Prostate gland (tissue), 2 donors: ENCODE measurements around the gene FADS2. TPM values are rescaled to one million over a fixed set of nuclear protein-coding genes. Genes with fewer than 3 reads are reported as not detected.

Source experiments
- DNase-seq: peaks from one replicate; pipeline ENCODE4 v3.0.0-alpha.2; 2019; ENCODE audit warnings: low spot score
- H3K27ac ChIP-seq, 2 donors: fragments of 200-600 bp; sonication (generic); 2 replicates each; pipeline ENCODE4 v1.5.1; 2017 to 2019
- H3K27me3 ChIP-seq: fragments of 200-600 bp; sonication (generic); replicated peaks from 2 replicates; pipeline ENCODE4 v1.5.1; 2019; ENCODE audit not compliant: insufficient read depth
- H3K36me3 ChIP-seq, 2 donors: fragments of 200-600 bp; sonication (generic); 1 replicate in 1 of 2; 2 replicates in 1 of 2; pipeline versions ENCODE4 v1.5.1 to v1.8.1; 2017 to 2019
- H3K4me1 ChIP-seq: fragments of 200-600 bp; sonication (generic); replicated peaks from 2 replicates; pipeline ENCODE4 v1.5.1; 2019
- H3K4me3 ChIP-seq, 2 donors: fragments of 200-600 bp; sonication (generic); 2 replicates each; pipeline ENCODE4 v1.5.1; 2017 to 2019
- H3K9me3 ChIP-seq: fragments of 200-600 bp; sonication (generic); 2 replicates; pipeline ENCODE4 v1.5.1; 2017
- CTCF ChIP-seq, 4 experiments: fragments of 200-600 bp in 2 of 4; fragments of 450-650 bp in 2 of 4; sonication (generic) in 2 of 4; IDR thresholded peaks; 1 replicate in 3 of 4; 2 replicates in 1 of 4; pipeline ENCODE4 v1.5.1; 2016 to 2019; ENCODE audit warnings: antibody characterized with exemption in 4 of 4, mild to moderate bottlenecking in 2 of 4, moderate library complexity in 2 of 4
- POLR2A ChIP-seq: fragments of 450-650 bp; IDR thresholded peaks from one replicate; pipeline ENCODE4 v1.6.1; 2016; ENCODE audit warnings: antibody characterized with exemption, mild to moderate bottlenecking
- POLR2AphosphoS5 ChIP-seq: sonication (generic); formaldehyde crosslinking; IDR thresholded peaks from one replicate; pipeline ENCODE4 v1.6.1; 2017; ENCODE audit warnings: antibody characterized with exemption
- WGBS: methylation state at CpG from one replicate; pipeline ENCODE4 v1.1.5; 2018; 5-methylcytosine and 5-hydroxymethylcytosine counted together
- intact Hi-C: fragments of 100-400 bp; cut with DNase I; formaldehyde crosslinking; loops from one replicate; pipeline ENCODE4 v1.14.2; 2022
- total RNA-seq, 2 donors: library from RNA; depleted of rRNA; stranded (reverse); fragments of >200 nt; gene quantifications; one replicate each; pipeline ENCODE4 v1.1.0, GENCODE V29; 2016

The FADS2 gene
- total RNA-seq, 2 donors from 2014 or later, result 67.5 to 213 TPM

- peak overlapping the region; percentile 87 to 94 for H3K27ac ChIP-seq
- H3K4me1 ChIP-seq, result no peaks in the 10 kb centered on the region
- no peaks in the 10 kb centered on the region for H3K9me3 ChIP-seq
- H3K4me3 ChIP-seq, result peak overlapping the region; percentile 60 to 66
- no peaks in the 10 kb centered on the region for H3K36me3 ChIP-seq
- TF ChIP-seq CTCF (IDR thresholded peaks at IDR 0.05) (peak in 2 of 4 experiments; percentile 7 to 22), POLR2AphosphoS5 (peak; percentile 90), POLR2A (peak; percentile 87)
- 2% methylated on average over 56 of the region's 66 CpGs for WGBS
- peak; percentile 82 for DNase-seq
- no peaks in the 10 kb centered on the region for H3K27me3 ChIP-seq
- intact Hi-C loops, result loop anchor here (5.0 kb wide), 2 partner anchors 72 to 157 kb away; no protein-coding TSS in a partner anchor
Observed at GRCh38 chr11:61814958-61815789, 12.9 kb upstream of the FADS2 start.

GRCh38 chr11:61815790-61816735 lies 12.0 kb upstream of the FADS2 start:
- Histone ChIP-seq H3K4me3 (peak overlapping the region; percentile 60 to 66), H3K9me3 (no peaks in the 10 kb centered on the region), H3K4me1 (no peaks in the 10 kb centered on the region), H3K36me3 (no peaks in the 10 kb centered on the region), H3K27me3 (no peaks in the 10 kb centered on the region), H3K27ac (peak overlapping the region; percentile 87 to 94)
- peak; percentile 33 for DNase-seq
- WGBS, result under 1% methylated on average over 51 of the region's 69 CpGs
- peak; percentile 6 for TF ChIP-seq POLR2AphosphoS5
- no peak for TF ChIP-seq POLR2A
- intact Hi-C loops, result loop anchor here (5.0 kb wide), 2 partner anchors 71 to 156 kb away; no protein-coding TSS in a partner anchor

GRCh38 chr11:61816736-61817455 lies 11.2 kb upstream of the FADS2 start, which contains the start of gene FADS1:
FADS1 (minus strand) TSS chr11:61817003; CDS start chr11:61816929, 74 bp downstream.
- no peaks in the 10 kb centered on the region for H3K4me1 ChIP-seq
- H3K4me3 ChIP-seq, result peak within 1 kb of the TSS; percentile 60 to 66
- TF ChIP-seq CTCF (IDR thresholded peaks at IDR 0.05), result peak; percentile 22 to 67 (median 54)
- no peak for TF ChIP-seq POLR2A
- peak; percentile 63 for TF ChIP-seq POLR2AphosphoS5
- peak; percentile 64 for DNase-seq
- intact Hi-C loops, result loop anchor here (5.0 kb wide), 2 partner anchors 70 to 155 kb away; no protein-coding TSS in a partner anchor
- H3K9me3 ChIP-seq, result no peaks in the 10 kb centered on the region
- H3K27me3 ChIP-seq, result no peaks in the 10 kb centered on the region
- no peaks in the 10 kb centered on the region for H3K36me3 ChIP-seq
- H3K27ac ChIP-seq, result peak within 1 kb of the TSS; percentile 87 to 94
- under 1% methylated on average over 46 of the region's 73 CpGs for WGBS

GRCh38 chr11:61817471-61818202 lies 10.5 kb upstream of the FADS2 start:
- TF ChIP-seq POLR2A (no peak), POLR2AphosphoS5 (no peak)
- WGBS, result 70% methylated on average over 6 of the region's 6 CpGs

GRCh38 chr11:61820174-61820573 lies 7.9 kb upstream of the FADS2 start:
- WGBS, result 81% methylated on average over 2 of the region's 2 CpGs
- H3K4me1 ChIP-seq, result no peaks in the 10 kb centered on the region
- H3K27ac ChIP-seq, result no peak overlapping the region
- H3K9me3 ChIP-seq, result no peaks in the 10 kb centered on the region
- H3K36me3 ChIP-seq, result no peaks in the 10 kb centered on the region
- no peak overlapping the region for H3K4me3 ChIP-seq
- intact Hi-C loops, result no loop called here
- no peak for DNase-seq
- TF ChIP-seq POLR2A (no peak), POLR2AphosphoS5 (no peak), CTCF (IDR thresholded peaks at IDR 0.05) (no peak)
- no peaks in the 10 kb centered on the region for H3K27me3 ChIP-seq

More at GRCh38 chr11:61817471-61818202, 10.5 kb upstream of the FADS2 start:
- no peak for DNase-seq
- intact Hi-C loops, result loop anchor here (5.0 kb wide), 2 partner anchors 70 to 155 kb away; no protein-coding TSS in a partner anchor
- Histone ChIP-seq H3K27ac (peak overlapping the region; percentile 87 to 94), H3K27me3 (no peaks in the 10 kb centered on the region), H3K4me3 (no peak overlapping the region), H3K36me3 (no peaks in the 10 kb centered on the region), H3K9me3 (no peaks in the 10 kb centered on the region), H3K4me1 (no peaks in the 10 kb centered on the region)
